ENCODE results near the gene RAB37.

DNA sequence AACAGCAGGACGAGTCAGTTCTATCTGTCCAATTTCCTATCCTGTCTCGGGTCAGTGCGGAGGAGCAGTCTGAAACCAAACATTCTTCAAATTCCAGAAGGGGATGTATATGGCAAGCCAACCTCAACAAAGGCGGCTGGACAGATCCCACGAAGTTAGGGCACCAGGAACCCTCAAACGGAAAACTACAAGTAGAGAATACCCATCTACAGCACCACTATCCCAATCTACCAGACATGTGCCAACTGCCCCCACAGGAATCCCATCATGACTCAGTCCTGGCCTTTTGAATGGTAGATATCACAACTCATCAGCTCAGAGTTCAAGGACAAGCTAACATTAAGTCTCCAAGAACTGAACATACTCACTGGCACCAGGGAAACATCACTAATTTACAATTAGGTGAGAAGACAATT, 36.8 kb downstream of the RAB37 start:
- TF ChIP-seq NR1H2 (CRISPR knock-in tag; IDR thresholded peaks at IDR 0.05) (no peak), ZNF138 (CRISPR knock-in tag; conservative IDR thresholded peaks at IDR 0.05) (no peak), ZNF219 (CRISPR knock-in tag; IDR thresholded peaks at IDR 0.05; ENCODE audit: borderline replicate concordance) (no peak), ZNF423 (CRISPR knock-in tag; IDR thresholded peaks at IDR 0.05) (no peak)
- TF ChIP-seq, protein P1, sequence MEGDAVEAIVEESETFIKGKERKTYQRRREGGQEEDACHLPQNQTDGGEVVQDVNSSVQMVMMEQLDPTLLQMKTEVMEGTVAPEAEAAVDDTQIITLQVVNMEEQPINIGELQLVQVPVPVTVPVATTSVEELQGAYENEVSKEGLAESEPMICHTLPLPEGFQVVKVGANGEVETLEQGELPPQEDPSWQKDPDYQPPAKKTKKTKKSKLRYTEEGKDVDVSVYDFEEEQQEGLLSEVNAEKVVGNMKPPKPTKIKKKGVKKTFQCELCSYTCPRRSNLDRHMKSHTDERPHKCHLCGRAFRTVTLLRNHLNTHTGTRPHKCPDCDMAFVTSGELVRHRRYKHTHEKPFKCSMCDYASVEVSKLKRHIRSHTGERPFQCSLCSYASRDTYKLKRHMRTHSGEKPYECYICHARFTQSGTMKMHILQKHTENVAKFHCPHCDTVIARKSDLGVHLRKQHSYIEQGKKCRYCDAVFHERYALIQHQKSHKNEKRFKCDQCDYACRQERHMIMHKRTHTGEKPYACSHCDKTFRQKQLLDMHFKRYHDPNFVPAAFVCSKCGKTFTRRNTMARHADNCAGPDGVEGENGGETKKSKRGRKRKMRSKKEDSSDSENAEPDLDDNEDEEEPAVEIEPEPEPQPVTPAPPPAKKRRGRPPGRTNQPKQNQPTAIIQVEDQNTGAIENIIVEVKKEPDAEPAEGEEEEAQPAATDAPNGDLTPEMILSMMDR (IDR thresholded peaks at IDR 0.05) = no peak
- TF ChIP-seq, protein P2, sequence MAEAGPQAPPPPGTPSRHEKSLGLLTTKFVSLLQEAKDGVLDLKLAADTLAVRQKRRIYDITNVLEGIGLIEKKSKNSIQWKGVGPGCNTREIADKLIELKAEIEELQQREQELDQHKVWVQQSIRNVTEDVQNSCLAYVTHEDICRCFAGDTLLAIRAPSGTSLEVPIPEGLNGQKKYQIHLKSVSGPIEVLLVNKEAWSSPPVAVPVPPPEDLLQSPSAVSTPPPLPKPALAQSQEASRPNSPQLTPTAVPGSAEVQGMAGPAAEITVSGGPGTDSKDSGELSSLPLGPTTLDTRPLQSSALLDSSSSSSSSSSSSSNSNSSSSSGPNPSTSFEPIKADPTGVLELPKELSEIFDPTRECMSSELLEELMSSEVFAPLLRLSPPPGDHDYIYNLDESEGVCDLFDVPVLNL (CRISPR knock-in tag; IDR thresholded peaks at IDR 0.05; ENCODE audit: borderline replicate concordance, low read depth) = no peak
- TF ChIP-seq, protein P3, sequence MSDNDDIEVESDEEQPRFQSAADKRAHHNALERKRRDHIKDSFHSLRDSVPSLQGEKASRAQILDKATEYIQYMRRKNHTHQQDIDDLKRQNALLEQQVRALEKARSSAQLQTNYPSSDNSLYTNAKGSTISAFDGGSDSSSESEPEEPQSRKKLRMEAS (CRISPR knock-in tag; IDR thresholded peaks at IDR 0.05) = no peak
- TF ChIP-seq, protein P4, sequence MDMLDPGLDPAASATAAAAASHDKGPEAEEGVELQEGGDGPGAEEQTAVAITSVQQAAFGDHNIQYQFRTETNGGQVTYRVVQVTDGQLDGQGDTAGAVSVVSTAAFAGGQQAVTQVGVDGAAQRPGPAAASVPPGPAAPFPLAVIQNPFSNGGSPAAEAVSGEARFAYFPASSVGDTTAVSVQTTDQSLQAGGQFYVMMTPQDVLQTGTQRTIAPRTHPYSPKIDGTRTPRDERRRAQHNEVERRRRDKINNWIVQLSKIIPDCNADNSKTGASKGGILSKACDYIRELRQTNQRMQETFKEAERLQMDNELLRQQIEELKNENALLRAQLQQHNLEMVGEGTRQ (CRISPR knock-in tag; IDR thresholded peaks at IDR 0.05) = no peak

Data from WTC11 (cell line).